Uterus (tissue), 2 donors: ENCODE results near the gene CYB5B.

ENCODE experiments used
- POLR2A ChIP-seq, 2 donors: fragments of 450-650 bp; IDR thresholded peaks; one replicate each; pipeline ENCODE4 v1.6.1; 2016; ENCODE audit warnings: antibody characterized with exemption in 2 of 2, mild to moderate bottlenecking in 1 of 2, moderate library complexity in 1 of 2
- TF ChIP-seq, protein P1 (sequence below), 4 experiments: fragments of 200-600 bp in 2 of 4; fragments of 450-650 bp in 2 of 4; sonication (generic) in 2 of 4; IDR thresholded peaks; one replicate each; pipeline ENCODE4 v1.5.1; 2016 to 2019; ENCODE audit warnings: antibody characterized with exemption in 4 of 4, mild to moderate bottlenecking in 2 of 4, moderate library complexity in 1 of 4

DNA sequence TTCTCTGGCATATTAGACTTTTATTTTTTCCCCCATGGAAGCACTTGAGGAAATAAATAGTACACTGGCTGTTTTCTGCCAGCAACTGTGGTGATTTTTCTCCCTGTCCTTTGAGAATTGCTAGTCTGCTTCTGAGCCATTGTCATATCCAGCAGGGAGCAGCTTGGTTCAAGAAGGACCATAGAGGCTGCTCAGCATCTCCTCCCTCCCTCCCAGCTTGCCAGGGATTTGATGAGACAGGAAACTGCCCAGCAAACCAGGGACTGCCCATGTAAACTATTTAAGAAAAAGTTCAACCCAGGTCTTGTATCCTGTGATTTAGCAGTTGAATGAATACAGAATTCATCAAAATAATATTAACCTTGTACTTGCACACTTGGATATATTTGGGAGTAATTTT lies 39.5 kb downstream of the CYB5B start:
- TF ChIP-seq, protein P1, sequence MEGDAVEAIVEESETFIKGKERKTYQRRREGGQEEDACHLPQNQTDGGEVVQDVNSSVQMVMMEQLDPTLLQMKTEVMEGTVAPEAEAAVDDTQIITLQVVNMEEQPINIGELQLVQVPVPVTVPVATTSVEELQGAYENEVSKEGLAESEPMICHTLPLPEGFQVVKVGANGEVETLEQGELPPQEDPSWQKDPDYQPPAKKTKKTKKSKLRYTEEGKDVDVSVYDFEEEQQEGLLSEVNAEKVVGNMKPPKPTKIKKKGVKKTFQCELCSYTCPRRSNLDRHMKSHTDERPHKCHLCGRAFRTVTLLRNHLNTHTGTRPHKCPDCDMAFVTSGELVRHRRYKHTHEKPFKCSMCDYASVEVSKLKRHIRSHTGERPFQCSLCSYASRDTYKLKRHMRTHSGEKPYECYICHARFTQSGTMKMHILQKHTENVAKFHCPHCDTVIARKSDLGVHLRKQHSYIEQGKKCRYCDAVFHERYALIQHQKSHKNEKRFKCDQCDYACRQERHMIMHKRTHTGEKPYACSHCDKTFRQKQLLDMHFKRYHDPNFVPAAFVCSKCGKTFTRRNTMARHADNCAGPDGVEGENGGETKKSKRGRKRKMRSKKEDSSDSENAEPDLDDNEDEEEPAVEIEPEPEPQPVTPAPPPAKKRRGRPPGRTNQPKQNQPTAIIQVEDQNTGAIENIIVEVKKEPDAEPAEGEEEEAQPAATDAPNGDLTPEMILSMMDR (IDR thresholded peaks at IDR 0.05) = no peak
- TF ChIP-seq POLR2A (IDR thresholded peaks at IDR 0.05) = no peak
